ENCODE measurements around the gene LIPC.

Gene LIPC

GRCh38 chr15:58541410-58542087, 109.8 kb downstream of the LIPC start:
- no peaks in the 10 kb centered on the region for H3K36me3 ChIP-seq (ENCODE audit: control insufficient read depth, insufficient read depth, low read length)
- no peaks in the 10 kb centered on the region for H3K4me1 ChIP-seq (ENCODE audit: control insufficient read depth, insufficient read depth, low read length, poor library complexity, severe bottlenecking)
- no peaks in the 10 kb centered on the region for H3K9me3 ChIP-seq (ENCODE audit: control insufficient read depth, low read length)
- H3K27me3 ChIP-seq (replicated peaks; ENCODE audit: control insufficient read depth, insufficient read depth, low read length, poor library complexity, severe bottlenecking) = no peaks in the 10 kb centered on the region
- no peak for DNase-seq
- H3K4me3 ChIP-seq (ENCODE audit: insufficient read depth, low read depth, low read length, poor library complexity, severe bottlenecking) = no peak overlapping the region
- H3K27ac ChIP-seq (ENCODE audit: insufficient read depth, low read length, poor library complexity, severe bottlenecking) = no peak overlapping the region

DNA sequence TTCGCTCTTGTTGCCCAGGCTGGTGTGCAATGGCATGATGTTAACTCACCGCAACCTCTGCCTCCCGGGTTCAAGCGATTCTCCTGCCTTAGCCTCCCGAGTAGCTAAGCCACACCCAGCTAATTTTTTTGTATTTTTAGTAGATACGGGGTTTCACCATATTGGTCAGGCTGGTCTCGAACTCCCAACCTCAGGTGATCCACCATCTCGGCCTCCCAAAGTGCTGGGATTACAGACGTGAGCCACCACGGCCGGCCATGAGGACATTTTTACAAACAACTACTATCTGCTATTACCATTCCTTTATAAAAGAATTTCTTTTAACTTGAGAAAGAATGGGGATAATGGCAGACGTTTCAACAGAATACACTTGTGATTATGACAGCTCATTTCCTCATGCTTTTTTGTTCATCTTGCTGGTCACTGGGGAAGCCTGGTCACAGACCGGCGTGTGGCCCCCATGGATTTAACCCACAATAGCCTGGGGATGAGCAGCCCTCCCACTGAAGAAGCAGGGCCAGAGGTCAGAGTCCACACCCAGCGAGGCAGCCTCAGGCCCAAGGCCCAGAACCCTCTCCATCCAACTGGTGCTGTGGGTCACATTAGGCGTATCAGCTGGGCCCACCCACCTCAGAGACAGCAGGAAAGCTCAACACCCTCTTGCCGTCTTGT, 112.0 kb downstream of the LIPC start:
- Histone ChIP-seq H3K27ac (ENCODE audit: insufficient read depth, low read length, poor library complexity, severe bottlenecking) (no peak overlapping the region), H3K4me1 (ENCODE audit: control insufficient read depth, insufficient read depth, low read length, poor library complexity, severe bottlenecking) (no peaks in the 10 kb centered on the region), H3K4me3 (ENCODE audit: insufficient read depth, low read depth, low read length, poor library complexity, severe bottlenecking) (no peak overlapping the region), H3K9me3 (ENCODE audit: control insufficient read depth, low read length) (no peaks in the 10 kb centered on the region), H3K27me3 (replicated peaks; ENCODE audit: control insufficient read depth, insufficient read depth, low read length, poor library complexity, severe bottlenecking) (no peaks in the 10 kb centered on the region), H3K36me3 (ENCODE audit: control insufficient read depth, insufficient read depth, low read length) (no peaks in the 10 kb centered on the region)
- no peak for DNase-seq

DNA sequence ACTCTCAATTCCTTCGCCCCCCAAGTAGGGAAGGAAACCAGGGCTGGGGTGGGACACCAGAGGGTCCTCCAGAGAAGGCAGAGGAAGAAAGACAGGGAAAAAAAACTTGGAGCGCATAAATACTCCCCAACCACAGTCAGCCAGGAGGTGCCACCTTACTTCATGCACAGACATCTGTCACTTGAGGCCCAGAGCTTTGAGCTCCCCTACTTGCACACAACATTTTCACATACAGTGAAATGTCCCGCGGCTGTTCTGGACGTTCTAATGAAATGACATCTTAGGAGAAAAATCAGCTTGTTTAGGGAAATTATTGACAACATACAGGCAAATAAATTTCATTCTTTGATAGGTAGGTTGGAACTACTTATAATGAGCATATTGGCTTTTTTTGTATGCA, 113.0 kb downstream of the LIPC start:
- no peak overlapping the region for H3K27ac ChIP-seq (ENCODE audit: insufficient read depth, low read length, poor library complexity, severe bottlenecking)
- no peaks in the 10 kb centered on the region for H3K4me1 ChIP-seq (ENCODE audit: control insufficient read depth, insufficient read depth, low read length, poor library complexity, severe bottlenecking)
- H3K4me3 ChIP-seq (ENCODE audit: insufficient read depth, low read depth, low read length, poor library complexity, severe bottlenecking) = no peak overlapping the region
- no peaks in the 10 kb centered on the region for H3K9me3 ChIP-seq (ENCODE audit: control insufficient read depth, low read length)
- no peak for DNase-seq
- no peaks in the 10 kb centered on the region for H3K27me3 ChIP-seq (replicated peaks; ENCODE audit: control insufficient read depth, insufficient read depth, low read length, poor library complexity, severe bottlenecking)
- no peaks in the 10 kb centered on the region for H3K36me3 ChIP-seq (ENCODE audit: control insufficient read depth, insufficient read depth, low read length)

DNA sequence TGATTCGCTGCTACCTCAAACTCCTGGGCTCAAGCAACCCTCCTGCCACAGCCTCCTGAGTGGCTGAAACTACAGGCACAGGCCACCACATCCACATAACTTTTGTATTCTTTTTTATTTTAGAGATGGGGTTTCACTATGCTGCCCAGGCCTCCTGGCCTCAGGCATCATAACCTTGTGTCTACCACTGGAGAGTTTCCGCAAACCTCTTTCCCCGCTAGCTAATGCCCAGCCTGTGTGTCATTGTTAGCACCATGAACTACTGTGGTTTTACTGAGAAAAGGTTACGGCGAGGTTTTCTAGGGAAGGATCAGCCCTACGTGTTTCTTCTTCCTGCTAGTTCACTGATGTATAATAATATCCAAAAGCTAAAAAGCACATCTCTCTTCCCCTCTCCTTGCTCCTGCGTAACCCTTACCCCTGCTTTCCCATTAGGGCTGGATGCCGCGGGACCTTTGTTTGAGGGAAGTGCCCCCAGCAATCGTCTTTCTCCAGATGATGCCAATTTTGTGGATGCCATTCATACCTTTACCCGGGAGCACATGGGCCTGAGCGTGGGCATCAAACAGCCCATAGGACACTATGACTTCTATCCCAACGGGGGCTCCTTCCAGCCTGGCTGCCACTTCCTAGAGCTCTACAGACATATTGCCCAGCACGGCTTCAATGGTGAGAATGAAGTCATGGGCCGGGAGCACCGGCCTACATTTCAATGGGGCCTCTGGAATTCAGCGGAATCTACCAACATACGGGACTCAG, 113.7 kb downstream of the LIPC start:
- Histone ChIP-seq H3K4me3 (ENCODE audit: insufficient read depth, low read depth, low read length, poor library complexity, severe bottlenecking) (no peak overlapping the region), H3K36me3 (ENCODE audit: control insufficient read depth, insufficient read depth, low read length) (no peaks in the 10 kb centered on the region), H3K9me3 (ENCODE audit: control insufficient read depth, low read length) (no peaks in the 10 kb centered on the region), H3K27me3 (replicated peaks; ENCODE audit: control insufficient read depth, insufficient read depth, low read length, poor library complexity, severe bottlenecking) (no peaks in the 10 kb centered on the region), H3K4me1 (ENCODE audit: control insufficient read depth, insufficient read depth, low read length, poor library complexity, severe bottlenecking) (no peaks in the 10 kb centered on the region), H3K27ac (ENCODE audit: insufficient read depth, low read length, poor library complexity, severe bottlenecking) (no peak overlapping the region)
- DNase-seq = no peak

DNA sequence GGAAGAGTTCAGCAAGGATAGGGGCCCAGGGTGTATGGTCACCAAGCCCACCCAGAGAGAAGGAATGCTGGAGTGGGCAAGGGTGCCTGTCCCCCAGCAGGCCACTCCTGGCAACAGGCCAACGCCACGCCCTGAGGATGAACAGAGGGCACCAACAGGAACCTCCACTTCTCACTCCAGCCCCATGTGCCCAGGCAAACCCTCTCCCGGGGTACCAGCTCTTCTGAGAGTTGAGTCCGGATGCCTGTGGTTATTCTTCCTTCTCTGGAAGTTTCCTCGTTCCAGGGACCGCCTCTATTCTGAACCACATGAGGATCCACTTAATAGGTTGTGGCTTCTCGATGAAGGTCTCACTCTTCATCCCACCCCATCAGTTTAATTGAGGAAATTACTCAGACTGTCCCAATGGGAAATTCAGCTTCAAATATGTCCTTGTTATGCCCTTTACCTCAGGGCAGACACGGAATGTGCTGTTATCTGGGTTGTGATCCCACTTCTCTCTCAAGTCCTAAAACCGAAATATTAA, 114.3 kb downstream of the LIPC start:
- H3K4me1 ChIP-seq (ENCODE audit: control insufficient read depth, insufficient read depth, low read length, poor library complexity, severe bottlenecking) = peaks cover 1% of the 10 kb centered on the region
- no peaks in the 10 kb centered on the region for H3K27me3 ChIP-seq (replicated peaks; ENCODE audit: control insufficient read depth, insufficient read depth, low read length, poor library complexity, severe bottlenecking)
- H3K9me3 ChIP-seq (ENCODE audit: control insufficient read depth, low read length) = no peaks in the 10 kb centered on the region
- no peak for DNase-seq
- no peak overlapping the region for H3K27ac ChIP-seq (ENCODE audit: insufficient read depth, low read length, poor library complexity, severe bottlenecking)
- no peaks in the 10 kb centered on the region for H3K36me3 ChIP-seq (ENCODE audit: control insufficient read depth, insufficient read depth, low read length)
- no peak overlapping the region for H3K4me3 ChIP-seq (ENCODE audit: insufficient read depth, low read depth, low read length, poor library complexity, severe bottlenecking)

- H3K9me3 ChIP-seq (ENCODE audit: control insufficient read depth, low read length) = no peaks in the 10 kb centered on the region
- no peak overlapping the region for H3K4me3 ChIP-seq (ENCODE audit: insufficient read depth, low read depth, low read length, poor library complexity, severe bottlenecking)
- no peaks in the 10 kb centered on the region for H3K27me3 ChIP-seq (replicated peaks; ENCODE audit: control insufficient read depth, insufficient read depth, low read length, poor library complexity, severe bottlenecking)
- peaks cover 3% of the 10 kb centered on the region for H3K4me1 ChIP-seq (ENCODE audit: control insufficient read depth, insufficient read depth, low read length, poor library complexity, severe bottlenecking)
- no peaks in the 10 kb centered on the region for H3K36me3 ChIP-seq (ENCODE audit: control insufficient read depth, insufficient read depth, low read length)
- no peak for DNase-seq
- no peak overlapping the region for H3K27ac ChIP-seq (ENCODE audit: insufficient read depth, low read length, poor library complexity, severe bottlenecking)
Observed at GRCh38 chr15:58546635-58547627, 115.1 kb downstream of the LIPC start.

GRCh38 chr15:58547628-58548307, 116.0 kb downstream of the LIPC start:
- H3K9me3 ChIP-seq (ENCODE audit: control insufficient read depth, low read length) = no peaks in the 10 kb centered on the region
- no peaks in the 10 kb centered on the region for H3K27me3 ChIP-seq (replicated peaks; ENCODE audit: control insufficient read depth, insufficient read depth, low read length, poor library complexity, severe bottlenecking)
- H3K36me3 ChIP-seq (ENCODE audit: control insufficient read depth, insufficient read depth, low read length) = no peaks in the 10 kb centered on the region
- no peak for DNase-seq
- H3K4me3 ChIP-seq (ENCODE audit: insufficient read depth, low read depth, low read length, poor library complexity, severe bottlenecking) = no peak overlapping the region
- H3K27ac ChIP-seq (ENCODE audit: insufficient read depth, low read length, poor library complexity, severe bottlenecking) = no peak overlapping the region
- peaks cover 3% of the 10 kb centered on the region for H3K4me1 ChIP-seq (ENCODE audit: control insufficient read depth, insufficient read depth, low read length, poor library complexity, severe bottlenecking)

DNA sequence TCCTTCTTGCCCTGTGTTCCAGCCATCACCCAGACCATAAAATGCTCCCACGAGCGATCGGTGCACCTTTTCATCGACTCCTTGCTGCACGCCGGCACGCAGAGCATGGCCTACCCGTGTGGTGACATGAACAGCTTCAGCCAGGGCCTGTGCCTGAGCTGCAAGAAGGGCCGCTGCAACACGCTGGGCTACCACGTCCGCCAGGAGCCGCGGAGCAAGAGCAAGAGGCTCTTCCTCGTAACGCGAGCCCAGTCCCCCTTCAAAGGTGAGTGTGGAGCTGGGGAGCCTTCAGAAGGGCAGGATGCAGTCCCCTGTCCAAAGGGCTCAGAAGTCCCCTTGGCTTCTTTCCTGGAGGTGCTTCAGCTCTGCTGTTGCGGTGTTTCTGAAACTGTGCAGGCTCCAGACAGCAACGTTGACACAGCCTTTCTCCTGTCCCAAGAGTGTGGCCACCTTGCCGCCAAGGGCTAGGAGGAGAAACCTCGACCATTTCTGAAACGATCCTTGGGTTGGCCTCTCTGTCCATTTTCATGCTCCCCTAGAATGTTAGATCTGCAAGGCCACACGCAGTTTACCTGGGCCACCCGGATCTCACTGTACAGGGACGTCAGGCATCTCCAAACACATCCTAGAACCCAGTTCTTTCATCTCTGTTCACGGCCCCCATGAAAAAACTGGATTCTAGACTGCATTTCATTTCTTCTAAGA, 116.7 kb downstream of the LIPC start:
- Histone ChIP-seq H3K9me3 (ENCODE audit: control insufficient read depth, low read length) (no peaks in the 10 kb centered on the region), H3K4me1 (ENCODE audit: control insufficient read depth, insufficient read depth, low read length, poor library complexity, severe bottlenecking) (peaks cover 3% of the 10 kb centered on the region), H3K36me3 (ENCODE audit: control insufficient read depth, insufficient read depth, low read length) (no peaks in the 10 kb centered on the region), H3K27me3 (replicated peaks; ENCODE audit: control insufficient read depth, insufficient read depth, low read length, poor library complexity, severe bottlenecking) (no peaks in the 10 kb centered on the region), H3K27ac (ENCODE audit: insufficient read depth, low read length, poor library complexity, severe bottlenecking) (no peak overlapping the region), H3K4me3 (ENCODE audit: insufficient read depth, low read depth, low read length, poor library complexity, severe bottlenecking) (no peak overlapping the region)
- DNase-seq = no peak

Data from effector memory CD4-positive, alpha-beta T cell (primary cell).